ENCODE results near the gene SUFU. TPM values are rescaled to one million over a fixed set of nuclear protein-coding genes. Genes with fewer than 3 reads are reported as not detected.

Gene SUFU
- total RNA-seq, 4 donors from 2014 or later: 3.7 to 10.1 (median 7.1) TPM

DNA sequence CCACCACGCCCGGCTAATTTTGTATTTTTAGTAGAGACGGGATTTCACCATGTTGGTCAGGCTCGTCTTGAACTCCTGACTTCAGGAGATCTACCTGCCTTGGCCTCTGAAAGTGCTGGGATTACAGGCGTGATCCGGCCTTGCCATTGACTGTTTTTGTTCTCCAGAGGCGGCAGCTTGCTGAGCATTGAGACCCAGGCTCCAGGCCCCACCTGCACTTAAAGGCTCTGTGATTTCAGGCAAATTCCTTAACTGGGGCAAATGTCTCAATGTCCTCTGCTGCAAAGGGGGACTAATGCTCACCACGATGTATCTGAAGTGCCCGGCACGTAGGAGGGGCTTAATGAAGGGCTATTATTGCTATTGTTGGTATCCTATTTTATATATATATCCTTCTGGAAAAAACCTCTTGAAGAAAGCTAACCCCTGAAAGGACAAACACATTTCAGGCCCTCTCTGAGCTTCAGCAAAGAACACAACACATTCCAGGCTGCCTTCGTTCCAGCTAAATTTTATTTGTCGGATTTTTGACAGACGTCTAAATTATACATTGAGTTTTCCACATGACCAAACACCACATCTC is 169.6 kb downstream of the SUFU start:
- DNase-seq (ENCODE audit: low spot score) (no peak), ATAC-seq (ENCODE audit: low FRiP score) (no peak)
- TF ChIP-seq, protein P1, sequence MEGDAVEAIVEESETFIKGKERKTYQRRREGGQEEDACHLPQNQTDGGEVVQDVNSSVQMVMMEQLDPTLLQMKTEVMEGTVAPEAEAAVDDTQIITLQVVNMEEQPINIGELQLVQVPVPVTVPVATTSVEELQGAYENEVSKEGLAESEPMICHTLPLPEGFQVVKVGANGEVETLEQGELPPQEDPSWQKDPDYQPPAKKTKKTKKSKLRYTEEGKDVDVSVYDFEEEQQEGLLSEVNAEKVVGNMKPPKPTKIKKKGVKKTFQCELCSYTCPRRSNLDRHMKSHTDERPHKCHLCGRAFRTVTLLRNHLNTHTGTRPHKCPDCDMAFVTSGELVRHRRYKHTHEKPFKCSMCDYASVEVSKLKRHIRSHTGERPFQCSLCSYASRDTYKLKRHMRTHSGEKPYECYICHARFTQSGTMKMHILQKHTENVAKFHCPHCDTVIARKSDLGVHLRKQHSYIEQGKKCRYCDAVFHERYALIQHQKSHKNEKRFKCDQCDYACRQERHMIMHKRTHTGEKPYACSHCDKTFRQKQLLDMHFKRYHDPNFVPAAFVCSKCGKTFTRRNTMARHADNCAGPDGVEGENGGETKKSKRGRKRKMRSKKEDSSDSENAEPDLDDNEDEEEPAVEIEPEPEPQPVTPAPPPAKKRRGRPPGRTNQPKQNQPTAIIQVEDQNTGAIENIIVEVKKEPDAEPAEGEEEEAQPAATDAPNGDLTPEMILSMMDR (IDR thresholded peaks at IDR 0.05): no peak

DNA sequence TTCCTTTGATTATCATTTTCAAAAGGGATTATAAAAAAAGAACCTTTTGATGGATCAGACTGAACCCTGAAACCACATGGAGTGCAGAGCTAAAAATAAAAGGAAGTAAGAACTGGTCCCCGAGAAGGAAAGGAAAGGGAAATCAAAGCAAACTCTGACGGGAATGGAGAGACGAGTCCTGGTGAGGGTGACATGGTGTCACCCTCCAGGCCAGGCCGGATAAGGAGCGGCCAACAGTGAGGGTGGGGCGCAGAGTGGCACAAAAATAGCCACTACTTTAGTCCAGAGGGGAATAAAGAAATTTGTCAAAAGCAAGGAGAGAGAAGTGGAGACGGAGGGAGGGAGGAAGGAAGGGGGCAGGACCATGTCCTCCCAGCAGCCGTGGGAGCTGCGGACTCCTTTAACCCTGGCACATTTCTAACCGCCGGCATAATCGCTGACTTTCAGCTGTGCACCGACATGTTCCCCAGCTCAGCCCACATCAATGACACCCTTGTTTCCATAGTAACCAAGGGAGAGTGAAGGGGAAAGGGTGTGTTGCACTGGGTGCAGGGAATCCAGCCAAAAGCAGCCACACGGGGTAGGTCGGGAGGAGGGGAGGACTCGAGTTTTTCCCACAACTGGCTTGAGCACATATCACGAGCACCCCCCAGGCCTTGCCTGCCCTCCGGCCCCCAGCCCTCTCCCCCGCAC is 170.2 kb downstream of the SUFU start:
- DNase-seq (ENCODE audit: low spot score) (no peak), ATAC-seq (ENCODE audit: low FRiP score) (peak; percentile 60)
- TF ChIP-seq, protein P1 (IDR thresholded peaks at IDR 0.05): no peak

DNA sequence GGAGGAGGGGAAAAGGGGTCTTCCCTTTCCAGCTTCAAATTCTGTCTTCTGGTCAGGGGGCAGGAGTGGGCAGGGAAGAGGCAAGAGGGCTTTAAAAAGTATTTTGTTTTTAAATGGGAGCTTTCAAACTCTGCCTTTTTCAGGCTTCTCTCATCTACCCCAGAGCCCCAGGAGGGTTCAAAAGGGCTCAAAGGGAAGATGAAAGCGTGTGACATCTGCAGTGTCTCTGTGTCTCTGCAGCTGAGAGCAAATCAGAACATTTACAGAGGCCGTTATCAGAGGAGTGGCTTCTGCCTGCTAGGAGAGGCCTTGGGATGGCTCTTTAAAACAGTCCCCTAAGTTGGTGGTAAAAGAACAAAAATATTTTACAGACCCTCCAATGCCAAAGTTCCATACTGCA is 170.8 kb downstream of the SUFU start:
- no peak for ATAC-seq (ENCODE audit: low FRiP score)
- TF ChIP-seq, protein P1 (IDR thresholded peaks at IDR 0.05): no peak

DNA sequence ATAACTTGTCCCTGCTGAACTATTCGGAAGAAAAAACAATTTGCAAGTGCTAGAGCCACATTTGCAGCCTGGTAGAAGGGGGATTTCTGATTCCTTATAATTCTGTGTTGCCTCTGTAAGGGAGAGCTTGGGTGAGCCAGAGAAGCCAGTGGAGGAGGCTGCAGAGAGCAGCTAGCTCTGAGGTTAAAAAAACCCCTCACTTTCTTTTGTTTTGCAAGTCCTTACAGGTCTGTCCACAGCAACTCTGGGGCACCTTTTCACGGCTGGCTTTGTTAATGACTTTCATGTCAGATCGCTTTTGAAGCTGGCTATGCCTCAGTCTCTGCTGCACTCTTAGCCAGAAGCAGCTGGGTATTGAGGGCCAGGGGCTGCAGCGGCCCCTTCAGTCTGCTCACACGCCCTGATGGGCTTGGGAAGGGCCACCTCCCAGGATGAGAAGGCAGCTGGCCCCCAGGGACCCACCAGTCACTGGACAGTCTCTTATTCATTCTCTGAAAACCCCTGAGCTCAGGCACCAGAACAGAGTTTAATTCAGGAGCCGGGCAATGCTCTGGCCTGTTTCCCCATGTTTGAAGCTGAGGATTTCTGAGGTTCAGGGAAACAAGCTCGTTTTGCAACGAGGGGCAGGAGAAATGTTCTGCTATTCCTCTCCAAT is 171.4 kb downstream of the SUFU start:
- DNase-seq (ENCODE audit: low spot score): no peak
- TF ChIP-seq, protein P1 (IDR thresholded peaks at IDR 0.05): no peak

More for the DNA sequence above, 170.8 kb downstream of the SUFU start:
- DNase-seq (ENCODE audit: low spot score): no peak

DNA sequence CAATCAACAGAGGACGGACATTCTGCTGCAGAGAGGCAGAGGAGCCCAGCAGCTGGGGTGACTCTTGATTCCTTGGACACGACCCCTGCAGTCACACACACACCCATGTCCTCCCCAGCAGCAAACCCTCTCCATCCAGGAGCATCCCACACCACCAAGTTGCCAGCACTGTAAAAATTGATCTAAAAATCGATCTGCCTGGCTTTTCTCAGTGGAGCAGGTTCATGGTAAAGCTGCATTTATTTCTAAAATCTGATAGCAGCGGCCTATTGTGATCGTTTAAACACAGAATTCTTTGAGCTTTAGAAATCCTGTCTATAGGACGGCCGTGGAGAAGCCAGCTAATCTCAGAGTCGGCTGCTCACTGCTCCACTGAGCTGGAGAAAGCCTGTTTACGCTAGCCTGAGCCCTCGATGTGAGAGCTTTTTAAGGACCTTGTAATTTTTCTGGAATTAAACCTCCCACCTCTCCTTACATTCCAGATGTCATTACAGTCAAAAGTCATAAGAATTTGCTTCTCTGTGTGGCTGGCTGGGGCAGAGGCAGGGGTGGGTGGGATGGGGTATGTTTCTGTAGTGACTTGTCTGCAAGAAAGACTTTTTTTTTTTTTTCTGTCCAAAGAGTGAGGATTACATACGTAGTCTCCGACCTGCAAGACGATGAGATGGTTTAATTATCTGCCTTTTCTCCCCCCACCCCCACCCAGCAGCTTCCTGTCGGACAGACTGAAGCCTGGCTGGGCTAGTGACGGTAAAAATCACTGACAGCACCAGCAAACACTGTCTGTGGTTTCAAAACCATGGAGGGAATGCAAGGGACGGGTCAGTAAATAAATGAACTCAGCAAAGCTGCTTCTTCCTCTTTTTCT is 172.1 kb downstream of the SUFU start:
- TF ChIP-seq, protein P1 (IDR thresholded peaks at IDR 0.05): no peak
- DNase-seq (ENCODE audit: low spot score) (no peak), ATAC-seq (ENCODE audit: low FRiP score) (no peak)

More for the DNA sequence above, 171.4 kb downstream of the SUFU start:
- ATAC-seq (ENCODE audit: low FRiP score): no peak

DNA sequence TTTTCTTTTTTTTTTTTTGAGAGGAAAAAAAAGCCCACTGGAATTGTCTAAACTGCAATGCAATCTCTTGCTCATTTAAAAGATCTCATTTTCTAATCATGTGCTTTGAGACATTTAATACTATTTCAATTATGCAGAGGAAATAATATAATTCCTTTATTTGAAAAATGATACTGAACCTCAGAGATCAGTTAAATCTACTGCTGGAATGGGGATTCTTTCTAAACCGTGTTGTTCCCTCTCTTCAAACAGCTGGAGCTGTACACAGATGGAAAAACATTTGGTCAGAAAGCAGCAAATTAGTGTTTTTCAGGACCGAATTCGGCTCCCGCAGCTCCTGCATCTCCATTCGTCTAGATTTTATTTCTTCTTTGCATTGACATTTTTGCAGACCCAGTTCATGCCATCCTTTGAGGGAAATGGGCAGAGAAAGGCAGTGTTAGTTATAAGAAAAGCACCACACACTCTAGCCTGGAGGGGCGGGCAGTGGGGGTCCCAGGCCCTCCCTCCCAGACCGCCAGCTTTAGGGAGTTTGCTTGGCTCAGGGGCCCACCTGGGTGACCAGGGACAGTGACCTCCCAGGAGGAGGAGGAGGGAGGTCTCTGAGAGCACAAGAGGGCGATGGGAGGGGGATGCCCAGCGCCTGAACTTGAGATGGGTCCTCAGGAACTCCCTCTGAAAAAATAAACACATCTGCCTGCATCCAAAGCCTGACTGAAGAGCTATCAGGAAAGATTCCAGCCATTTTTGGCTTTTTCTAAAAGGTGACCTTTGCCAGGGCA is 173.0 kb downstream of the SUFU start:
- TF ChIP-seq, protein P1 (IDR thresholded peaks at IDR 0.05): no peak
- DNase-seq (ENCODE audit: low spot score): no peak

More for the DNA sequence above, 173.0 kb downstream of the SUFU start:
- no peak for ATAC-seq (ENCODE audit: low FRiP score)

Data from omental fat pad (tissue), 4 donors.